Erythroblast (primary cell): ENCODE results near the gene BMP5.

Experiments used
- GATA1 ChIP-seq: IDR thresholded peaks from 2 replicates; pipeline ENCODE4 v1.6.1; 2011; ENCODE audit warnings: low read depth, mild to moderate bottlenecking, control low read depth, low read length, moderate library complexity
- POLR2A ChIP-seq: IDR thresholded peaks from 2 replicates; pipeline ENCODE4 v1.6.1; 2011; ENCODE audit warnings: mild to moderate bottlenecking, low read length

- TF ChIP-seq POLR2A (no peak), GATA1 (no peak)
These were observed 145.7 kb downstream of the BMP5 start for GRCh38 chr6:55729665-55730064.
